HUES6 (cell line): Measurements from ENCODE around the gene CST9.
"Not testable (repeated sequence)": the region's sequence is repeated elsewhere in the genome, so short reads cannot be mapped to it uniquely, and the experiment has no call there.

Experiments
- H3K27ac ChIP-seq: 2 replicates; pipeline ENCODE4 v1.7.0; 2013; ENCODE audit warnings: low read depth, mild to moderate bottlenecking, low read length, inconsistent platforms
- H3K27me3 ChIP-seq: 2 replicates; pipeline ENCODE4 v1.6.1; 2013; ENCODE audit warnings: low read length; ENCODE audit not compliant: control insufficient read depth, insufficient read depth
- H3K36me3 ChIP-seq: 2 replicates; pipeline ENCODE4 v1.6.1; 2013; ENCODE audit warnings: low read length; ENCODE audit not compliant: control insufficient read depth, insufficient read depth
- H3K4me1 ChIP-seq: 2 replicates; pipeline ENCODE4 v1.6.1; 2013; ENCODE audit warnings: low read length; ENCODE audit not compliant: control insufficient read depth, insufficient read depth
- H3K4me3 ChIP-seq: 2 replicates; pipeline ENCODE4 v1.5.1; 2013; ENCODE audit warnings: low read depth, low read length
- H3K9ac ChIP-seq: one replicate; pipeline ENCODE4 v1.6.1; 2013; ENCODE audit warnings: mild to moderate bottlenecking, low read length
- H3K9me3 ChIP-seq: 2 replicates; pipeline ENCODE4 v1.6.1; 2013; ENCODE audit warnings: low read depth, low read length; ENCODE audit not compliant: control insufficient read depth, insufficient read depth

The CST9 gene

DNA sequence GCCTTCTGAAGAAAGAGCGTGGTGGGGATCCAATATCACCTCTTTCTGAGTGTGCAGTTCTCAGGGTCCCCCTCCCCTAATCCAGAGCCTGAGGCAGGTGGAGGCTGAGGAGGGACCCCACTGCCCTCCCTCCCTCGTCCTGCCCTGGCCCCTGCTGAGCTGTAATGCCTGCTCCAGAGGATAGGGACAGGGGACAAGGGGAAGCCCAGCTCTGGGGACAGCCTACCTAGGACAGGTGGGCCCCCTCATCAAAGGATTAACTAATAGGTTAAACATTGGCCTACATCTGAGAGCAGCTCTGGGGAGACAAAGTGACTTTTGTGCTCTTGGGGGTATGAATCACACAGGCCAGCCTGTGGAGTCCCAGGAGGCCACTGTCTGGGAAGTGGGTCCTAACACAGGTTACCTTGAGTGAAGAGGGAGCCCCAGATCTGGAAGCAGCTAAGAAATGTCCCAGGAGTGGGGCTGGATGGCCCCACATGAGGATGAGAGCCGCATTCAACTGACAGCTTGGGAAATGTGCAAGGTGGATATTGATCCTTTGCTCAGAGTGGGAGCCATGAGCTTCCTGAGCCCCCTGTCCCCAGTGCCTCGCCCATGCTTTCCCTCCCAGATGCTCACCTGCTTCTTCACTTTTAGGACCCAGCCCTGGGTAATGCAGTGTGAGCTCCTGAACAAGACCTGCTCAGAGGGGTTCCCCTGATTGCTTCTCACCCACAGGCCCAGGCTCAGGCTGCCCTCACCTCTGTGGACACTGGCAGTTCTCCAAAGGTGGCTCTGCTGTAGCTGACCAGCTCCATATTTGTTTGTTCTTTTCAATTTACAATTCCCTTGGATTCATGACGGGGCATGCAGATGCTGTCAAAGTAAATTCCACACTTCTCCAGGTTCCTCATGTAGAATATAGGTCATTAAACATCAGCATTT, 19.6 kb downstream of the CST9 start:
- no peak overlapping the region for H3K27ac ChIP-seq
- H3K36me3 ChIP-seq: no peaks in the 10 kb centered on the region
- H3K9ac ChIP-seq: no peak overlapping the region
- no peak overlapping the region for H3K4me3 ChIP-seq
- peaks cover 2% of the 10 kb centered on the region; the same call in 1 of the 2 replicates for H3K9me3 ChIP-seq
- no peaks in the 10 kb centered on the region for H3K27me3 ChIP-seq
- H3K4me1 ChIP-seq: peaks cover 4% of the 10 kb centered on the region; the same call in 1 of the 2 replicates

DNA sequence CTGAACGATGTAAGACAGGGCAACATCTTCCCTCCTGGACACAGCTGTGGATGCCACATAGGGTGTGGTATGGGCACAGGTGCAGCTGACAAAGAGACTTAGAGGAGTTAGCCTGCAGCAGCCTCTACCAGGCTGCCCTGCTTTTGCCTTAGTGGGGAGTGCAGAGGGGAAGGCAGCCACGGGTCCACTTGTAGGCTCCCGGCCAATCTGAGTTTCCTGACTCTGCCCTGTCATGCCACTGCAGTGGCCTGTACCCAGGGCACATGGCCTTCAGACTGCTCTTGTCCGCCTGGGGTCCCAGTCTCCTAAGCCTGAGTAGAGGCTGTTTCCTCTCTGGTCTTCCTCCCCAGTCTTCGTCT, 20.3 kb downstream of the CST9 start:
- H3K36me3 ChIP-seq: no peaks in the 10 kb centered on the region
- peaks cover 4% of the 10 kb centered on the region; the same call in 1 of the 2 replicates for H3K4me1 ChIP-seq
- H3K27me3 ChIP-seq: no peaks in the 10 kb centered on the region
- H3K4me3 ChIP-seq: no peak overlapping the region
- peaks cover 2% of the 10 kb centered on the region; the same call in 1 of the 2 replicates for H3K9me3 ChIP-seq
- no peak overlapping the region for H3K27ac ChIP-seq
- H3K9ac ChIP-seq: no peak overlapping the region

DNA sequence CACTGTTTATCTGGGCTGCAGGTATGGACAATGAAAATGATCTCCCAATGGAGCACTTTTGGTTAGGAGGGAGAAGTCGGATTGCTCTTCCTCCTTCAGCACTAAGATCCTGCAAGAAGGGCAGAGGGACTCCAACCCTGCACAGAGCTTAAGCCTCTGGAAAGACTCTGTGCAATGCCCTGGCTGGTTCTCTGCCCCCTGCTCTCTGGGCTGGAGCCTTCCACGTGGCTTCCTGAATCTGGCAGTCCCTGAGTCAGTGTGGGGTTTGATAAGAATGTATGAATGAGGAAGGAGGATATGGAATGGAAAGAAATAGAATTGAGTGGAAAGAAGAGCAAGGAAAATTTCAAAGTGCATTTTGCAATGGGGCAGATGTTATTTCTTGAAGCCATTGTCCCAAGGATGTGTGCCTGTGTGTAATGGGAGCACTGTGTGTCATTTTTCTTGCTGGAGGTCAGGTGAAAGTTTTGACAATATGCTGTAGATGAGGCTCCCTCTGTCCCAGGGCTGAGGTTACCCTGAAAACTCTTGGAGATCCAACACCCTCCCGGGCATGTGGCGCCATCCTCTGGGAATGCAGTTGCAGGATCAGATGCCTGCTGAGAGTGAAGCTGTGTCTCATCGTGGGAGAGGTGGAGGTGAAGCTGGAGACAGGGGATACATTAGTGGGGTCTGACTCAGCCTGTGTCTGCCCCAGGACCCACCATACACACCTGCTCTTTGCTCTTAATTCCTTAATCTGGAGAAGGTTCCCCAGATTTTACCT, 21.1 kb downstream of the CST9 start:
- no peaks in the 10 kb centered on the region for H3K36me3 ChIP-seq
- peaks cover 4% of the 10 kb centered on the region; the same call in 1 of the 2 replicates for H3K4me1 ChIP-seq
- H3K9me3 ChIP-seq: peaks cover 5% of the 10 kb centered on the region; the same call in 1 of the 2 replicates
- no peak overlapping the region for H3K9ac ChIP-seq
- no peak overlapping the region for H3K4me3 ChIP-seq
- no peak overlapping the region for H3K27ac ChIP-seq
- no peaks in the 10 kb centered on the region for H3K27me3 ChIP-seq

DNA sequence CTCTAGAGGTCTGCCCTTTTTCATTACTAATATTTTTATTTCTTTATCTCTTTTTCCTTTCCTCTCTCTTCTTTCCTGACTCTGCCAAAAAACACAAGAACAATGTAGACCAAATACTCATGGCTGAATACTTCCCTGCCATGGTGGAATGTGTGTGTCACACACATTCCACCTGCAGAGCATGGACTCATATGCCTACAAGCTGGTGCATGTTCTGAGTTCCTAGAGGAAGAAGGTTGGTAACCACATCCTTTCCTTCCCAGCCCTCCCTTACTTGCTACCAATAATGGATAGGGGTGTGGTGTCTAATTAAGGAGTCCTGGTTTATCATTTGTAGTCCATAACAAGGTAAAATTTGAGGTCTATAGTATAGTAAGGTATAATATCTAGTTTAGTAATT, 22.2 kb downstream of the CST9 start:
- peaks cover 5% of the 10 kb centered on the region; the same call in 1 of the 2 replicates for H3K9me3 ChIP-seq
- no peak overlapping the region for H3K4me3 ChIP-seq
- no peaks in the 10 kb centered on the region for H3K36me3 ChIP-seq
- no peaks in the 10 kb centered on the region for H3K27me3 ChIP-seq
- no peak overlapping the region for H3K27ac ChIP-seq
- H3K9ac ChIP-seq: no peak overlapping the region
- H3K4me1 ChIP-seq: no peaks in the 10 kb centered on the region

DNA sequence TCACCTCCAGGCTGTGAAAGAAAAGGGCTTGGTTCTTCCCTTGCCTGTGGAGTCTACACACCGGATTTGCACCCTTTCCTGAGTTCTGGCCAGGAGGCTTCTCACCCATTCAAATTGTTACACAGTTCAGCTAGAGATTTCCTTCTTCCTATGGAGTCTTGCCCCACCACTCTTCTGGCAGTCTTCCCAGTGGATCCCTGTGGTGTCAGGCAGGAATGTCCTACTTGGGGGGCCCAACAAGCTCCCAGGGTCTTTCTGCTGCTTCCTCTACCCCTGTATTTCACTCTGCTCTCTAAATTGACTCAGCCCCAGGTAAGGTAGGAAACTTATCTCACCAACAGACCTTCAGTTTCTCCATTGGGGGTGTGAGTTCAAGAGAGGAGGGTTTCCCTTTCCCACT, 23.4 kb downstream of the CST9 start:
- Histone ChIP-seq H3K27me3 (no peaks in the 10 kb centered on the region), H3K4me1 (no peaks in the 10 kb centered on the region), H3K9ac (no peak overlapping the region), H3K4me3 (no peak overlapping the region), H3K9me3 (peaks cover 2% of the 10 kb centered on the region; the same call in 1 of the 2 replicates), H3K36me3 (no peaks in the 10 kb centered on the region), H3K27ac (no peak overlapping the region)

DNA sequence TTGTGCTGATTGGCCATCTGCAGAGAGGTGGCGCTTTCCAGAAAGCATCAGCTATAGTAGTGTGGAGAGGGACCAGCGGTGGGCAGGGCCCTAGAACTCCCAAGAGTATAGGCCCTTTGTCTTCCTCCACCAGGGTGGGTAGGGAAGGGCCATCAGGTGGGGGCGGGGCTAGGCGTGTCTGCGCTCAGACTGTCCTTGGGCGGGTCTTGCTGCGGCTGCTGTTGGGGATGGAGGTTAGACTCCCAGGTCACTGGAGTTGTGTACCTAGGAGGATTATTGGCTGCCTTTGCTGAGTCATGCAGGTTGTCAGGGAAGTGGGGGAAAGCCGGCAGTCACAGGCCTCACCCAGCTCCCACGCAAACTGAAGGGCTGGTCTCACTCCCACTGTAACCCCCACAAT, 23.9 kb downstream of the CST9 start:
- H3K36me3 ChIP-seq, H3K4me3 ChIP-seq, H3K9me3 ChIP-seq, H3K27me3 ChIP-seq, H3K27ac ChIP-seq, H3K4me1 ChIP-seq, H3K9ac ChIP-seq: not testable (repeated sequence)

GRCh38 chr20:23574977-23575376, 30.7 kb downstream of the CST9 start:
- Histone ChIP-seq H3K4me1 (no peaks in the 10 kb centered on the region), H3K36me3 (no peaks in the 10 kb centered on the region), H3K9me3 (peaks cover 2% of the 10 kb centered on the region; the same call in 1 of the 2 replicates), H3K9ac (no peak overlapping the region), H3K27me3 (no peaks in the 10 kb centered on the region), H3K4me3 (no peak overlapping the region), H3K27ac (no peak overlapping the region)

DNA sequence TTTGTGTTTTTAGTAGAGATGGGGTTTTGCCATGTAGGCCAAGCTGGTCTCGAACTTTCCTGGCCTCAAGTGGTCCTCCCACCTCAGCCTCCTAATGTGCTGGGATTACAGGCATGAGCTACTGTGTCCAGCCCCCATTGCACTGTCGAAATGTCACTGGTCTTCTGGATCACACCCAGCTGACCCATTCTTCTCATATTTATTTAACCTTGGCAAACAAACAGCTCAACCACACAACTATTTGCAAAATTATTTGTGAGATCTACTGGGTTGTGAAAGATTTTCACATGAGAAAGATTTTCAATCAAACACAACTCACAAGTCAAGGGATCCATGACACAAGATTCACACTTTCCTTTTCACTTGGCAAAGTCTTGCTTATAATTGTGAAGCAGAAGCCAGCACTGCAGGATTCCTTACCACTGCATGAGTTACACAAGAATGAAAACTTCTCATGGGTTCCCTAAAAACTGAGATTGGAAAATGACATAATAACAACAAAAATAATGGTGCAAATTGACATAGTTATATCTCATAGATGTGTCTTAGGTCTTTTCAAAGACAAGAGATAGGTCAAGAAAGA, 35.4 kb downstream of the CST9 start:
- Histone ChIP-seq H3K4me1 (peaks cover 2% of the 10 kb centered on the region; the same call in 1 of the 2 replicates), H3K9ac (no peak overlapping the region), H3K9me3 (peaks cover 2% of the 10 kb centered on the region; the same call in 1 of the 2 replicates), H3K27me3 (no peaks in the 10 kb centered on the region), H3K36me3 (no peaks in the 10 kb centered on the region), H3K27ac (no peak overlapping the region), H3K4me3 (no peak overlapping the region)

DNA sequence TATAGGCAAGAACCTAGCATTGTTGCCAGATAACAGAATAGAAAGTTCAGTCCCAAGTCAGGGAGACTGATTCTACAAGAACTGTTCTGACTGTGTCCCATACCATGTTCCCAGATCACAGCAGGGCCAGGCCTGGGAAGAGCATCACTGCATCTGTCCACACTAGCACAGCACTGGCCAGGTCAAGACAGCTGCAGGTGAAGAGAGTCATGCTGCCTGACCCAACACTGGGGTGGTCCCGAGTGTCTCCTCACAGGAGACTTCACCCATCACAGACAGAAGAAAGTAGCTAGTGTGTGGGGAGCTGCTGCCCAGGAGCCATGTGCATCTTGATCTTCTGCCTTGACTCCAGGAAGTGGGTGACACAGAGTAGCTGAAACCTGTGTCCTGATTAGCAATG, 36.1 kb downstream of the CST9 start:
- no peaks in the 10 kb centered on the region for H3K36me3 ChIP-seq
- H3K27me3 ChIP-seq: no peaks in the 10 kb centered on the region
- peaks cover 2% of the 10 kb centered on the region; the same call in 1 of the 2 replicates for H3K4me1 ChIP-seq
- no peak overlapping the region for H3K27ac ChIP-seq
- H3K9me3 ChIP-seq: peaks cover 2% of the 10 kb centered on the region; the same call in 1 of the 2 replicates
- H3K9ac ChIP-seq: no peak overlapping the region
- H3K4me3 ChIP-seq: no peak overlapping the region

GRCh38 chr20:23568971-23569330, 36.8 kb downstream of the CST9 start:
- H3K9ac ChIP-seq: no peak overlapping the region
- no peaks in the 10 kb centered on the region for H3K27me3 ChIP-seq
- H3K9me3 ChIP-seq: peaks cover 2% of the 10 kb centered on the region; the same call in 1 of the 2 replicates
- H3K36me3 ChIP-seq: no peaks in the 10 kb centered on the region
- no peak overlapping the region for H3K4me3 ChIP-seq
- H3K27ac ChIP-seq: no peak overlapping the region
- peaks cover 2% of the 10 kb centered on the region; the same call in 1 of the 2 replicates for H3K4me1 ChIP-seq
